ENCODE data around the gene UNC45B.

- TF ChIP-seq CTCF (IDR thresholded peaks at IDR 0.05; ENCODE audit: insufficient read depth, low read length, poor library complexity, severe bottlenecking), result no peak
- TF ChIP-seq EZH2phosphoT487 (conservative IDR thresholded peaks at IDR 0.05; ENCODE audit: low read length), result no peak
Measured at GRCh38 chr17:35163886-35164285, 16.3 kb downstream of the UNC45B start.
